ENCODE measurements around the gene ZC3H14. TPM values are rescaled to one million over a fixed set of nuclear protein-coding genes. Genes with fewer than 3 reads are reported as not detected.

Gene ZC3H14
- total RNA-seq, 2 experiments from 2014 or later: 43.3 to 50.5 TPM

DNA sequence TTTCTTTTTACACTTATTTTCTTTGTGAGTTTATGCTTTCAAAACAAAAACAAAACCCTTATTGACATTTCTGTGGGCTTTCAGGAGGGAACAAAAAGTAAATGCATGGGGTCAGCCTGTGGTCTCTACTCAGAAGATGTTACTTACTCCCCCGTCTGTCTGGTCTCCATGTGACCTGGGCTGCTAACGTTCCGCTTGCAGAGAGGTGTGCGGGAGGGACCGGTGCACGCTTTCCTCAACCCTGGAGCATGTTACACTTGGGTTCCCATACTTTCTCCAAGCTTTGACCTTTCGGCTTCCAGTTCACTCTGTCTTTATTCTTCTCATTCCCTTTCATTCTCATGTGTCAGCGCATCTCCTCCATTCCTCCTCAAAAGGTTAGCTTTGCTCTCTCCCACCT, 36.5 kb downstream of the ZC3H14 start:
- CTCF ChIA-PET: interaction anchor here (1.0 kb wide), 1 partner anchor 15 kb away, joined by 3 read pairs; no protein-coding TSS in a partner anchor
- Mint-ChIP-seq H3K4me3 (peak overlapping the region; percentile 46), H3K27me3 (no peaks in the 10 kb centered on the region)

DNA sequence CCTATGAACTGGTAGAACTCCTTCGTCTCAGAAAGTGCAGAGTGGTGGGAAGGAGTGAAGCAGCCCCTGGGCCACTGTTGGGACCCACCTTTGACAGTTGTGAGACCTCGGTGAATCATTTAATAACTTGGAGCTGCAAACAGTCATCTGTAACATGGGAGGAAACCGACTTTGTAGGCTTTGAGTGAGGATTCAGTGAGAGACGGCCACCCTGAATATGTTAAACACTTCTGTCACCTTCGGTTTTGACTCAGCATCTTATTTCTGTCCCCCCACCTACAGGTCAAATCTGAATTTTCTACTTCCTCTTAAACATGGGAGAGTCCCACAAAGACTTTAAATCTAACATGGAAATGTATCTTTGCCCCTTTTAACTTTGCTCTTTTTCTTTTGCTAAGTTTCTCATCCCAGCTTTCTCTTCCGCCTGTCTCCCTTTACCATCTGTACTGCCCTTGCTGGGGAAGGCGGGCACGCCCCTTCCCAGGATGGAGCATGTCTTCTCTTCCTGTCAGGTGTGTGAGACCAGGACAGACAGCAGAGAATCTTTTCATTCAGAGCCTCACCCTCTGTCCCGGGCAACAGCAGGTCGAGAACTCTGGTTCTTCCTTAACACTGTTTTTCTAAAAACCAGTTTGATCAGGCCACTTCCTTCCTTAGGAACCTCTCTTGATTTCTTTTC, 37.1 kb downstream of the ZC3H14 start:
- Mint-ChIP-seq H3K27ac (peak overlapping the region; percentile 84), H3K4me3 (peak overlapping the region; percentile 46), H3K4me1 (peaks cover 57% of the 10 kb centered on the region), H3K36me3 (peaks cover 54% of the 10 kb centered on the region), H3K27me3 (no peaks in the 10 kb centered on the region), H3K9me3 (ENCODE audit: low read depth) (no peaks in the 10 kb centered on the region)
- ATAC-seq (peak; percentile 89), DNase-seq (peak; percentile 65)
- CTCF ChIA-PET: interaction anchor here (1.0 kb wide), 1 partner anchor 16 kb away, joined by 3 read pairs; no protein-coding TSS in a partner anchor

More for the DNA sequence above, 36.5 kb downstream of the ZC3H14 start:
- DNase-seq: no peak
- H3K36me3 Mint-ChIP-seq: peaks cover 54% of the 10 kb centered on the region
- H3K9me3 Mint-ChIP-seq (ENCODE audit: low read depth): no peaks in the 10 kb centered on the region
- H3K4me1 Mint-ChIP-seq: peaks cover 54% of the 10 kb centered on the region
- H3K27ac Mint-ChIP-seq: peak overlapping the region; percentile 84
- no peak for ATAC-seq

DNA sequence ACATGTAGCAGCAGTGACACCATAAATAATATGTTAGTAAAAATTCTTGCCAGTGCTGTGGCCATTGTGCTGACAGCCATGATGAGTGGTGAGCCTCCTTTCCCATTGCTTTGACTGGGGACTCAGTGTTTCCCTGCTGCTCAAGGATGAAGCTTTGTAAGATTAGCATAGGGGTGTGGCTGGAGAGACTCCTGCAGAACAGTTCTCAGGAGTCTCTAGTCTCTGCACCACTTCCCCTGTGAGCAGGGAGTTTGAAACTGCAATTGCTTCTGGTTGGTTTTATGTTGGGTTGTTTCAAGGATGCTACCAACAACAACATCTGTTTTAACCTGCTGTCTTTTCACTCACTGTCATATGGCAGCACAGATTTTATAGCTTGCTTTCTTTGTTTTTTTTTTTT, 41.4 kb downstream of the ZC3H14 start:
- Mint-ChIP-seq H3K27ac (no peak overlapping the region), H3K4me1 (peaks cover 35% of the 10 kb centered on the region), H3K27me3 (no peaks in the 10 kb centered on the region), H3K36me3 (peaks cover 58% of the 10 kb centered on the region), H3K4me3 (no peak overlapping the region), H3K9me3 (ENCODE audit: low read depth) (no peaks in the 10 kb centered on the region)
- DNase-seq: no peak
- ATAC-seq: no peak
- CTCF ChIA-PET: no interaction called here

DNA sequence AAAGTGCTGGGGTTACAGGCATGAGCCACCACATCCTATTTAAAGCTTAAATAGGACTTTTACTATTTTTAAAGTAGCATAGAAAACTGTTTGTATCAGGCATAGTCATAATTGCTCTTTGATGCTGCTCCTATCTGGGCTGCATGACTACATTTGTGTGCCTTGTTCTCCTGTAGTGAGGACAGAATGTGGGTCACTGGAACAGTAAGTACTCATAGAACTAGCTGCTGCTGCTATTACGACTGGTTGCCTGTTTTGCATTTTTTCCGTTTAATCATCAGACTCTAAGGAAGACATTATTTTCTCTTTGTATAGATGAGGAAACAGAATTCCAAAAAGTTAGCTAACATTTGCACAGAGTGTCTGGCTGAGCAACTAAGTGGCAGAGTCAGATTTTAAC, 42.8 kb downstream of the ZC3H14 start:
- no peaks in the 10 kb centered on the region for H3K27me3 Mint-ChIP-seq
- CTCF ChIA-PET: no interaction called here
- peaks cover 24% of the 10 kb centered on the region for H3K4me1 Mint-ChIP-seq
- H3K27ac Mint-ChIP-seq: no peak overlapping the region
- no peaks in the 10 kb centered on the region for H3K9me3 Mint-ChIP-seq (ENCODE audit: low read depth)
- no peak overlapping the region for H3K4me3 Mint-ChIP-seq
- peaks cover 64% of the 10 kb centered on the region for H3K36me3 Mint-ChIP-seq
- no peak for ATAC-seq
- no peak for DNase-seq

DNA sequence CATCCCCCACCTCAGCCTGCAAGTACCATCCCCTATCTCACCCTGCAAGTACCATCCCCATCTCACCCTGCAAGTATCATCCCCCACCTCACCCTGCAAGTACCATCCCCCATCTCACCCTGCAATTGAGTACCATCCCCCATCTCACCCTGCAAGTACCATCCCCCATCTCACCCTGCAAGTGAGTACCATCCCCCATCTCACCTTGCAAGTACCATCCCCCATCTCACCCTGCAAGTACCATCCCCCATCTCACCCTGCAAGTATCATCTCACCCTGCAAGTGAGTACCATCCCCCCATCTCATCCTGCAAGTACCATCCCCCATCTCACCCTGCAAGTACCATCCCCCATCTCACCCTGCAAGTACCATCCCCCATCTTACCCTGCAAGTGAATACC, 45.0 kb downstream of the ZC3H14 start:
- CTCF ChIA-PET: no interaction called here
- H3K27me3 Mint-ChIP-seq: no peaks in the 10 kb centered on the region
- no peak overlapping the region for H3K27ac Mint-ChIP-seq
- H3K4me3 Mint-ChIP-seq: no peak overlapping the region
- ATAC-seq (no peak), DNase-seq (no peak)
- H3K4me1 Mint-ChIP-seq: peaks cover 21% of the 10 kb centered on the region
- H3K36me3 Mint-ChIP-seq: peaks cover 69% of the 10 kb centered on the region
- H3K9me3 Mint-ChIP-seq (ENCODE audit: low read depth): no peaks in the 10 kb centered on the region

DNA sequence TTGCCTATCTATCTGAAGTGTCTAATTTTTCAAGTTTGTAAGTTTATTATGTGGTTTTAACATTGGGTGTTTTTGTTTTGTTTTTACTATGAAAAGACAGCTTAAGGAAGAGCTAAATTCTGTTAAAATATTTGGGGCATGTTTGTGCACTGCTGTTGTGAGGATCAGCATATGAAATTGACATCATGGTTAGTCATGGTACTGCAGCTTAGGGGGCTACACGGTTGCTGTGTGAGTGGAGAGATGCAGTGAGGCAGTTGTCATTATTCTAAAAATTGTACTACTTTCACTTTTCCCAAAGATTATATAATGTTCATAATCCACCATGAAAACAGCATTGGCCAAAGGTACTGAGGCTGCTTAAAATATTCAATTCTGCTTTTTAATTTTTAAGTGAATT, 49.0 kb downstream of the ZC3H14 start:
- Mint-ChIP-seq H3K27ac (peak overlapping the region; percentile 5), H3K4me3 (no peak overlapping the region), H3K36me3 (peaks cover 58% of the 10 kb centered on the region), H3K9me3 (ENCODE audit: low read depth) (no peaks in the 10 kb centered on the region), H3K4me1 (peaks cover 14% of the 10 kb centered on the region), H3K27me3 (no peaks in the 10 kb centered on the region)
- CTCF ChIA-PET: no interaction called here
- DNase-seq: no peak
- ATAC-seq: no peak

DNA sequence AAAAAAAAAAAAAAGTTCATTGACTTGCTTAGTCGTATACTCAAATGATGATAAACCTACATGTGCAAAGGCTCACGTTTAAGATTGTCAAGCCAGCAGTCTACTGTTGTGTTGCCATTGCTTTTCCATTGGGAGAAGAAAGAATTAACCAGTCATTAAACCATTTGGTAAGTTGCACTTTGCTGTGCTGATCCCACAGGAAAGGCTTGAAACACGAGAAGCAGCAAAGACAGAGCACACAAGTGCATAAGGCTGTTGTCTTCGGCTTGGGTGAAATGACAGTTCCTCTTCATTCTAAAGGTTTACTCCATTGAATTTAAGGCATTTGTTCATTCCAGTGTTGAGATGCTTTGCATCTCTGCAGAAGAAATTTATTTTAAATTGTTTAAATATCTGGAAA, 50.1 kb downstream of the ZC3H14 start:
- peaks cover 49% of the 10 kb centered on the region for H3K36me3 Mint-ChIP-seq
- H3K4me3 Mint-ChIP-seq: no peak overlapping the region
- no peaks in the 10 kb centered on the region for H3K9me3 Mint-ChIP-seq (ENCODE audit: low read depth)
- no peak overlapping the region for H3K27ac Mint-ChIP-seq
- ATAC-seq (no peak), DNase-seq (no peak)
- no peaks in the 10 kb centered on the region for H3K27me3 Mint-ChIP-seq
- CTCF ChIA-PET: interaction anchor here (1.5 kb wide), 1 partner anchor 55 kb away, joined by 8 read pairs; no protein-coding TSS in a partner anchor
- H3K4me1 Mint-ChIP-seq: peaks cover 14% of the 10 kb centered on the region

DNA sequence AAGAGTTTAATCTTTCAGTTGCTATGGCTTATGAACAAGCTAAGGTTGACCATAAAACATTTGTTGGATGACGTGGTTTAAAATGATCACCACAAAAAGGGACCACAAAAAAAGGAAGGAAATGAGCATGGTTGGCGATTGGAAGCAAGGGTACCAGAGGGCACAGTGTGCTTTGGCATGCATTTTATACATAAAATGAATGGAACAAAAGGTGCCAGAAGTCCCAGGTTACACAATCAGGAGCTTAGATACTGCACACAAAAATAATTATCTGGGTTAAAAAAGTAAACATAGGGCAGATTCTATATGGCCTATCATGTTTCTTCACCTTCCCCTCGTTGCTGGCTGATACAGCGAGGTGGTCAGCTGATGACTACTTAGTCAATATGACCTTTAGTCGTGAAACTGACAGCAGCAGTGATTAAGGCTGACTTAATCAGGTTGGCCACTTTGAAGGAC, 50.7 kb downstream of the ZC3H14 start:
- ATAC-seq (no peak), DNase-seq (no peak)
- Mint-ChIP-seq H3K27me3 (no peaks in the 10 kb centered on the region), H3K27ac (peak overlapping the region; percentile 20), H3K36me3 (peaks cover 47% of the 10 kb centered on the region), H3K4me3 (no peak overlapping the region), H3K9me3 (ENCODE audit: low read depth) (no peaks in the 10 kb centered on the region), H3K4me1 (peaks cover 14% of the 10 kb centered on the region)
- CTCF ChIA-PET: interaction anchor here (0.9 to 1.5 kb wide), 2 partner anchors 13 to 54 kb away, joined by 3 to 8 read pairs; no protein-coding TSS in a partner anchor

DNA sequence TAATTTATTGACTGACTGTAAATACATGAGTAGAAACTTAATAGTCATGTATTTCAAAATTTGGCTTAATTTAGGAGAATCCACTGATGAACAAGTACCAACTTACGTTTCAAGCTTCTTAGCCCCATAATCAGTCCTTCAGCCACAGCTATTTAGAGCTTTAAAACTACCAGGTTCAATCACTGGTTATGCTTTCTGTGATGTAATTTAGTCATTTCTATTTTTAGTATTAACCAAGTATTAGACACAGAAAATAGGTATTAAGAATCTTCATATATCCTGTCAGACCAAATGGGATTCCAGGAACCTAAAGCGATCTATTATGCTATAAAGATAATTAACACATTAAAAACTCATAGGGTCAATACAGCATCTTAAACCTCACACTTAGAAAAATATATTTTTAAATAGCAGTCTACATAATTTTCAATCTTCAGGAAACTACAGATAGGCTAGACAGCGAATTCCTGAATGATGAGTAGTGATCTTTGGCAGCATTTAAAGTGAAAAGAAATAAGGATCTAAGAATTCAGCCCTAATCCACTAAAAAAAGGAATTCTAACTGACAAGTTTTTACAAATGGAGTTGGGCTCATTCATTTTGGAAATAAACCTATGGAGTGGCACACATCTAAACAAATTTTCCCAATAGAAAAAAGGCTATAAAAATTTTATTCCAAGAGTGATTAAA, 51.5 kb downstream of the ZC3H14 start:
- ATAC-seq (no peak), DNase-seq (no peak)
- CTCF ChIA-PET: interaction anchor here (0.9 to 1.5 kb wide), 2 partner anchors 12 to 53 kb away, joined by 3 to 8 read pairs; no protein-coding TSS in a partner anchor
- Mint-ChIP-seq H3K27ac (no peak overlapping the region), H3K27me3 (no peaks in the 10 kb centered on the region), H3K9me3 (ENCODE audit: low read depth) (no peaks in the 10 kb centered on the region), H3K36me3 (peaks cover 41% of the 10 kb centered on the region), H3K4me3 (no peak overlapping the region), H3K4me1 (peaks cover 14% of the 10 kb centered on the region)

DNA sequence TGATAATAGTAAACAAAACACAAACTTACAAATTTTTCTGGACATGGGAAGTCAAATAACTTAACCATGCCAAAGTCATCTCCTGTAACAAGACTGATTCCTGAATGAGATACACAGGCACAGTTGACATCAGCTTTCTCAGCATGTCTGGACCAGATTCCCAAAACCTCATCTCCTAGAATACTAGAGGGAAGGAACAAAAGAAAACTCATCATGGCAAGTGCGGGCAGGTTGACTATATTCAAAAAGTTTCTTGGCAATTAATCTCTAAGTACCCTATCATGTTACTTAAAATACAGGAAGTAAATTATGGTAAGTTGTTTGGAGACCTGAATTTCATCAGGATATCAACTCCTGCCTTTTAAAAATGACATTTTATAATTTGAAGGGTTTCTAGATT, 53.9 kb downstream of the ZC3H14 start:
- peaks cover 13% of the 10 kb centered on the region for H3K4me1 Mint-ChIP-seq
- H3K9me3 Mint-ChIP-seq (ENCODE audit: low read depth): no peaks in the 10 kb centered on the region
- CTCF ChIA-PET: interaction anchor here (0.7 kb wide), 1 partner anchor 23 kb away, joined by 3 read pairs; no protein-coding TSS in a partner anchor
- peaks cover 22% of the 10 kb centered on the region for H3K36me3 Mint-ChIP-seq
- H3K27ac Mint-ChIP-seq: no peak overlapping the region
- H3K4me3 Mint-ChIP-seq: no peak overlapping the region
- DNase-seq (no peak), ATAC-seq (no peak)
- H3K27me3 Mint-ChIP-seq: no peaks in the 10 kb centered on the region

DNA sequence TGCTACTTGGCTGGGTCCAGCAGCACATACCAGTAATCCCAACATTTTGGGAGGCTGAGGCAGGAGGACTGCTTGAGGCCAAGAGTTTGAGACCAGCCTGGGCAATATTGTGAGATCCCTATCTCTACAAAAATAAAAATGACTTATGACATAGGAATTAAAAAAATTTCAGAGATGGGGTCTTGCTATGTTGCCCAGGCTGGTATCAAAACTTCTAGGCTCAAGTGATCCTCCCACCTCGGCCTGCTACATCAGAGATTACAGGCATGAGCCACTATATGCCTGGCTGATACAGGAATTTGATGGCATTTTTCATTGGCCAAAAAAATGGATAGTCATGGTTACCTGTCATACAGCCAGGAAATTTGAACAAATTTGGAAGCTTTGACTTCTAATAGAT, 54.6 kb downstream of the ZC3H14 start:
- Mint-ChIP-seq H3K9me3 (ENCODE audit: low read depth) (no peaks in the 10 kb centered on the region), H3K27me3 (no peaks in the 10 kb centered on the region), H3K4me1 (peaks cover 11% of the 10 kb centered on the region), H3K27ac (no peak overlapping the region), H3K36me3 (peaks cover 20% of the 10 kb centered on the region), H3K4me3 (no peak overlapping the region)
- CTCF ChIA-PET: interaction anchor here (0.7 kb wide), 1 partner anchor 24 kb away, joined by 3 read pairs; no protein-coding TSS in a partner anchor
- ATAC-seq (no peak), DNase-seq (no peak)

DNA sequence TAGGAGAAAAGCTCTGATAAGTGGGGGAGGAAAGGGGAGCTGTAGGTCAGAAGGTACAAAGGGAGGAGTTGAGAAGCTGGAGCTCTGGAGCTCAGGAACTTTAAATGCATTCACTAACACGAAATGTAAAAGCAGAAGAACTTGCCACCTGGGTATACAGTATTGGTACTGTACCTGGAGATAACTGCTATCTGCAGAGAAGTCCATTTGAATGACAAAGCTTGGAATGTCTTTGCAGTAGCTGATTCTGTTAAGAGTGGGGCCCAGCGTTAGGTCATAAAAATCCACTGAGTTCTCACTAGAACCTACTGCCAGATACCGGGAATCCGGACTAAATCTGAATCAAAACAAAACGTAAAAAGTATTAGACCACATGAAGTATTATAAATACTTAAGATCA, 55.6 kb downstream of the ZC3H14 start:
- H3K36me3 Mint-ChIP-seq: peaks cover 15% of the 10 kb centered on the region
- H3K27ac Mint-ChIP-seq: no peak overlapping the region
- no peak overlapping the region for H3K4me3 Mint-ChIP-seq
- CTCF ChIA-PET: no interaction called here
- H3K27me3 Mint-ChIP-seq: no peaks in the 10 kb centered on the region
- peaks cover 4% of the 10 kb centered on the region for H3K4me1 Mint-ChIP-seq
- DNase-seq (no peak), ATAC-seq (no peak)
- no peaks in the 10 kb centered on the region for H3K9me3 Mint-ChIP-seq (ENCODE audit: low read depth)

DNA sequence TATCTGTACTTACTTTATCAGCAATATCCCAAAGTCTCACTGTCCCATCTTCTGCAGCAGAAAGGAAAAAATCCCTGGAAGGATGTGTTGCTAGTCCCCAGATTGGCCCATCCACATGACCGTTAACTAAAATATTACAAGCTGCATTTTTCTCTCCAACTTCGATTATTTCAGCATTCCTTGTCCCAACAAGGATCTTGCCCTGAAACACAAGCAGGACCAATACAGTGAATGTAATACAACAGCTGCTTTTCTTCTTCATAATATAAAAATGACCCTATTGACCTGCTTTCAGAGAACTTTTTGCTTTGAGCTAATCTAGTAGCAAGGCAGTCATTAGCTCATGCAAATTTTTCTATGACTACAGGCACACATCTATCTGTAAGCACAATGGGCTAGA, 58.3 kb downstream of the ZC3H14 start:
- DNase-seq: no peak
- Mint-ChIP-seq H3K4me1 (no peaks in the 10 kb centered on the region), H3K4me3 (no peak overlapping the region), H3K27ac (no peak overlapping the region), H3K9me3 (ENCODE audit: low read depth) (no peaks in the 10 kb centered on the region), H3K36me3 (peaks cover 9% of the 10 kb centered on the region), H3K27me3 (no peaks in the 10 kb centered on the region)
- ATAC-seq: no peak
- CTCF ChIA-PET: no interaction called here

DNA sequence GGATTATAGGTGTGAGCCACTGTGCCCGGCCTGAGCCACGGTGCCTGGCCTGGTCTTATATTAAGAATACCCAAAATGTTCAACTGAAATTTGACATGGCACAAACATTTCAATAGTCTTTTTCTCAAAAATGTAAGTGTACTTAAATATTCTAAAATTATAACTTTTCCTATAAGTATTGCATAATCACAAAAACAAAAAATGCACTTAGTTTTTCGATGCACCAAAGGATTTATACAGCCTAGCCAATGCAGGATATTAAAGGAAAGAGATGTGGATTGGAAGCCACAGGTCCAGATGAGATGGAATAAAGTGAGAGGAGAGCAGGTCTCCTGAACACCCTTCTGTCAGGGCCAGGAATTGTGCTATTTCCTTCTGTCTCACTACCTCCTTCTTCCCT, 62.8 kb downstream of the ZC3H14 start:
- no peak for ATAC-seq
- peaks cover 2% of the 10 kb centered on the region for H3K36me3 Mint-ChIP-seq
- DNase-seq: no peak
- no peak overlapping the region for H3K4me3 Mint-ChIP-seq
- CTCF ChIA-PET: interaction anchor here (1.1 kb wide), 1 partner anchor 12 kb away, joined by 3 read pairs; no protein-coding TSS in a partner anchor
- H3K27me3 Mint-ChIP-seq: no peaks in the 10 kb centered on the region
- no peaks in the 10 kb centered on the region for H3K4me1 Mint-ChIP-seq
- no peak overlapping the region for H3K27ac Mint-ChIP-seq
- no peaks in the 10 kb centered on the region for H3K9me3 Mint-ChIP-seq (ENCODE audit: low read depth)

All from activated CD8-positive, alpha-beta memory T cell treated with anti-CD3 and anti-CD28 coated beads, Interleukin-2, amount 10 ng/mL, durations not matched to agents 7 days and 5 days (primary cell).